Vagina (tissue), 2 donors: ENCODE measurements around the gene LELP1. TPM values are rescaled to one million over a fixed set of nuclear protein-coding genes. Genes with fewer than 3 reads are reported as not detected.
A peak's percentile ranks its signal among the peaks of the same experiment; 100 is the strongest.
"Not testable (repeated sequence)": the region's sequence is repeated elsewhere in the genome, so short reads cannot be mapped to it uniquely, and the experiment has no call there.

ENCODE experiments used
- DNase-seq, 2 donors: peaks; one replicate each; pipeline ENCODE4 v3.0.0-alpha.2; 2017; ENCODE audit errors: extremely low spot score in 2 of 2
- H3K27ac ChIP-seq: fragments of 200-600 bp; sonication (generic); one replicate; pipeline ENCODE4 v1.5.1; 2019
- H3K27me3 ChIP-seq: fragments of 200-600 bp; sonication (generic); one replicate; pipeline ENCODE4 v1.5.1; 2019
- H3K36me3 ChIP-seq, 2 donors: fragments of 200-600 bp; sonication (generic); one replicate each; pipeline ENCODE4 v1.5.1; 2017 to 2019
- H3K4me1 ChIP-seq: fragments of 200-600 bp; sonication (generic); one replicate; pipeline ENCODE4 v1.5.1; 2019
- H3K4me3 ChIP-seq, 2 donors: fragments of 200-600 bp; sonication (generic); 1 replicate in 1 of 2; 2 replicates in 1 of 2; pipeline ENCODE4 v1.5.1; 2016 to 2019
- H3K9me3 ChIP-seq: fragments of 200-600 bp; sonication (generic); one replicate; pipeline ENCODE4 v1.5.1; 2019
- POLR2A ChIP-seq, 2 donors: fragments of 450-650 bp; IDR thresholded peaks; one replicate each; pipeline ENCODE4 v1.6.1; 2017; ENCODE audit warnings: antibody characterized with exemption in 2 of 2, mild to moderate bottlenecking in 2 of 2, moderate library complexity in 2 of 2
- POLR2AphosphoS5 ChIP-seq, 2 donors: sonication (generic); formaldehyde crosslinking; IDR thresholded peaks; one replicate each; pipeline ENCODE4 v1.9.0; 2017; ENCODE audit warnings: antibody characterized with exemption in 2 of 2, mild to moderate bottlenecking in 2 of 2, low read depth in 1 of 2; ENCODE audit not compliant: insufficient read depth in 1 of 2
- intact Hi-C: fragments of 100-400 bp; cut with DNase I; formaldehyde crosslinking; loops from one replicate; pipeline ENCODE4 v1.15.1; 2023
- total RNA-seq: library from RNA; depleted of rRNA; stranded (reverse); fragments of >200 nt; gene quantifications from one replicate; pipeline ENCODE4 v1.2.3, GENCODE V29; 2016
- TF ChIP-seq, protein P1 (sequence below), 3 experiments: fragments of 450-650 bp in 2 of 3; fragments of 200-600 bp in 1 of 3; sonication (generic) in 1 of 3; IDR thresholded peaks; one replicate each; pipeline ENCODE4 v1.5.1; 2017 to 2019; ENCODE audit warnings: antibody characterized with exemption in 3 of 3, mild to moderate bottlenecking in 2 of 3, moderate library complexity in 2 of 3

Gene LELP1
- total RNA-seq, 1 donor from 2014 or later, result not detected

DNA sequence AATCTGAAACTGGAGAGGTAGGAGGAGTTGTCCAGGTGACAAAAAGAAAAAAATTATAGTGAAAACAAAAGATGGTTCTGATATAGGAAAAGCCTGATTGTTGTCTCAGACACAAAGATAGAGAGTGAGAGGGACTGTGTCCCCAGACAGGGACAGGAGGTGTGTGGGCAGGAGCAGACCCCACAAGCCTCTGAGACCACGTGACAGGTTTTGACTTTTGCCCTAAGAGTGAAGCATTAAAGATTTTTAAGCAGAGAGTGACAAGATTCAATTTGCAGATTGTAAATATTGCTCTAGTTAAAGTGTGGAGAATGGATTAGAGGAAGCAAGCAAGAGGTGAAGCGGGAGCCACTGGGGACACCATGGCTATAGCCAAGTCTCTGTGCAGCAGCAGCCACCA lies 24.6 kb downstream of the LELP1 start:
- no peaks in the 10 kb centered on the region for H3K9me3 ChIP-seq
- DNase-seq, result no peak
- no peaks in the 10 kb centered on the region for H3K36me3 ChIP-seq
- intact Hi-C loops, result no loop called here
- H3K27ac ChIP-seq, result no peak overlapping the region
- H3K27me3 ChIP-seq, result no peaks in the 10 kb centered on the region
- TF ChIP-seq POLR2AphosphoS5 (IDR thresholded peaks at IDR 0.05; ENCODE audit: insufficient read depth in 1 of 2, low read depth in 1 of 2) (no peak), POLR2A (IDR thresholded peaks at IDR 0.05) (no peak)
- TF ChIP-seq, protein P1, sequence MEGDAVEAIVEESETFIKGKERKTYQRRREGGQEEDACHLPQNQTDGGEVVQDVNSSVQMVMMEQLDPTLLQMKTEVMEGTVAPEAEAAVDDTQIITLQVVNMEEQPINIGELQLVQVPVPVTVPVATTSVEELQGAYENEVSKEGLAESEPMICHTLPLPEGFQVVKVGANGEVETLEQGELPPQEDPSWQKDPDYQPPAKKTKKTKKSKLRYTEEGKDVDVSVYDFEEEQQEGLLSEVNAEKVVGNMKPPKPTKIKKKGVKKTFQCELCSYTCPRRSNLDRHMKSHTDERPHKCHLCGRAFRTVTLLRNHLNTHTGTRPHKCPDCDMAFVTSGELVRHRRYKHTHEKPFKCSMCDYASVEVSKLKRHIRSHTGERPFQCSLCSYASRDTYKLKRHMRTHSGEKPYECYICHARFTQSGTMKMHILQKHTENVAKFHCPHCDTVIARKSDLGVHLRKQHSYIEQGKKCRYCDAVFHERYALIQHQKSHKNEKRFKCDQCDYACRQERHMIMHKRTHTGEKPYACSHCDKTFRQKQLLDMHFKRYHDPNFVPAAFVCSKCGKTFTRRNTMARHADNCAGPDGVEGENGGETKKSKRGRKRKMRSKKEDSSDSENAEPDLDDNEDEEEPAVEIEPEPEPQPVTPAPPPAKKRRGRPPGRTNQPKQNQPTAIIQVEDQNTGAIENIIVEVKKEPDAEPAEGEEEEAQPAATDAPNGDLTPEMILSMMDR (IDR thresholded peaks at IDR 0.05), result no peak
- H3K4me1 ChIP-seq, result no peaks in the 10 kb centered on the region
- H3K4me3 ChIP-seq, result no peak overlapping the region

DNA sequence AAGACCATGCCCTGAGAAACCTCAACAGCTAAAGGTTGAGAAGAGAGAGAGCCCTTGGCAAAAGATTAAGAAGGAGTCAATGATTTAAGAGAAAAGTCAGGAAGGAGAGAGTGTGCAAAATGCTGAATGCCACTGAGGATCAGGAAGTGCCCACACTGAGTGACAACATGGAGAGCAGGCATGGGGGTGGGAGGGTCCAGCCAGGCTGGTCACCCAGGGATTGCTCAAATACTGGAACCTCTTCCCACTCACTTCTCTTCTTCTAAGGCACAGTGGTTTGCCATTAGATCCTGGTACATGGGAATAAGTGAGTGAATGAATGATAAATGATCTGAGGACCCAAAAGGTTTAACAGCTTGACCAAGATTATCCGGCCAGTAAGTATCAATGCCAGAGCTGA lies 25.3 kb downstream of the LELP1 start:
- H3K27ac ChIP-seq, result no peak overlapping the region
- DNase-seq, result no peak
- no peak overlapping the region for H3K4me3 ChIP-seq
- no peaks in the 10 kb centered on the region for H3K9me3 ChIP-seq
- no peaks in the 10 kb centered on the region for H3K36me3 ChIP-seq
- H3K27me3 ChIP-seq, result no peaks in the 10 kb centered on the region
- no peak for TF ChIP-seq POLR2A (IDR thresholded peaks at IDR 0.05)
- TF ChIP-seq, protein P1 (IDR thresholded peaks at IDR 0.05), result no peak
- TF ChIP-seq POLR2AphosphoS5 (IDR thresholded peaks at IDR 0.05; ENCODE audit: insufficient read depth in 1 of 2, low read depth in 1 of 2), result no peak
- no peaks in the 10 kb centered on the region for H3K4me1 ChIP-seq
- intact Hi-C loops, result no loop called here

DNA sequence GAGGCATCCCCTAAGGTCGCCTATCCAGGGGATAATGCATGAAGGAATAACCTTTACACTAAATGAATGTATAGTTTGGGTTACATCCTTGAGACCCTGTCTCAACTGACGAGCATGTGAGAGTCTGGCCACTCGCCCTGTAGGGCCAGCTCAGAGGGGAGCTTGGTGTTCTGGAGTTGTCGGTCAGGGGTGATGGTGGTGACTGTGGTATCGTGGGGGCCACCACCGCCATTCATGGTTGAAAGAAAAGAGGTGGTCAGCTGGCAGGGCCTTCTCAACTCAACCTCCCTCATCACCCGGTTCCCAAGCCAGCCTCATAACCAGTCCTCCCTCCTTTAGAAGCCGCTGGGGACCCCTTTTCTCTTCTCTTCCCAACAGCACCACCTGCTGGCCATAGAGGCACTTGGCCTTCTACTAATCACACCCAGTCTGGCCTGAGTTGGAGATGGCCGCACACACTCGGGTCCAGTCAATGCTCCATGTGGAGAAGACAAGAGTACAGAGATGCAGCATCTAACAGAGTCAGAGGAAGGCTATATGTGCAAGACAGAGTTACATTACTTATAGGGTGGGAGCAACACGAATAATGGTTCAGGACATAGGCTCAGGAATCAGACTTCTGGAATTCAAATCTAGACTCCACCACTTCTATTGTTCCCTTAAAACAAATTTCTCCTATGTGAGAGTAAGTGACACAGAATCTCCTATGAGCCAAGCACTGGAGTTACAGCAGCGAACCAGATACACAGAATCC lies 26.0 kb downstream of the LELP1 start:
- H3K4me3 ChIP-seq, H3K27ac ChIP-seq, H3K4me1 ChIP-seq, H3K9me3 ChIP-seq, intact Hi-C loops, DNase-seq, H3K36me3 ChIP-seq, H3K27me3 ChIP-seq: not testable (repeated sequence)

DNA sequence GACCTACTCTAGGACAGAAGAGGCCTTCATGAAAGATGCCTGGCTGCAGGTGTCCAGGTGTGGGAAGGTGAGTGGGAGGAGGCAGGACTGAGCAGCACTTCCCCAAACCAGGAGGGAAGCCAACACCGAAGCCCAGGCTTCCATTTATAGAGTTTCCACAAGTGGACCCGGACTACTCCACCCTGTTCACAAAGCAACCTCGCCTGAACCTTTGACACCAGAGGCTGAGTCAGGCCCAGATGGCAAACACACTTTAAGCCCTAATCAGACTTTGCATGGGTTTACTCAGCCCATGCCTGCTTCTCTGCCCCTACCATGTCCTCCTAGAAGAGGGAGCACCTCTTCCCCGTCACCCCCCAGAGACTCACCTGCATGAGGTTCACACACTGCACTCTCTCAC lies 28.1 kb downstream of the LELP1 start:
- Histone ChIP-seq H3K4me3 (no peak overlapping the region), H3K9me3 (no peaks in the 10 kb centered on the region), H3K27ac (no peak overlapping the region), H3K36me3 (no peaks in the 10 kb centered on the region), H3K27me3 (no peaks in the 10 kb centered on the region), H3K4me1 (no peaks in the 10 kb centered on the region)
- DNase-seq, result no peak
- TF ChIP-seq POLR2AphosphoS5 (IDR thresholded peaks at IDR 0.05; ENCODE audit: insufficient read depth in 1 of 2, low read depth in 1 of 2), result no peak
- TF ChIP-seq, protein P1 (IDR thresholded peaks at IDR 0.05), result no peak
- TF ChIP-seq POLR2A (IDR thresholded peaks at IDR 0.05), result no peak
- intact Hi-C loops, result no loop called here

DNA sequence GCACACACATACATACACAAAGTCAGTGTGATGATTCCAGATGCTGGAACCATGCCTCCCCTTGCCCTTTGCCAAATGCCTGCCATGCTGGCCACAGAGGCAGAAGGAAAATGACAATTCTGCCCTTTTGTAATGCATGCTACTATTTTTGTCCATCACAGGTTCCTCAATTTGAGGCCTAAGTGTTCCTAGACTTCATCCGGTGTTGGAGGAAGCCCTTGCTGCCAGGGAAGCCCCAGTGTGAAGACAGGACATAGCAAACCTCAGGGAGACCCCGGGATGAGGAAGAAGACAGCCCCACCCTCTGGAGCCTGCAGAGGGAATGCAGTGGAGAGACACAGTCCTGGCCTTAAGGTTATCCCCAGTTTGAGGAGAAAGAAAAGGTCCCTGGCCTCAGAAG lies 28.6 kb downstream of the LELP1 start:
- H3K36me3 ChIP-seq, result no peaks in the 10 kb centered on the region
- H3K27me3 ChIP-seq, result no peaks in the 10 kb centered on the region
- no peak overlapping the region for H3K27ac ChIP-seq
- DNase-seq, result peak in 1 of 2 donors; percentile 88
- H3K4me1 ChIP-seq, result no peaks in the 10 kb centered on the region
- intact Hi-C loops, result no loop called here
- no peak for TF ChIP-seq POLR2A (IDR thresholded peaks at IDR 0.05)
- no peak for TF ChIP-seq POLR2AphosphoS5 (IDR thresholded peaks at IDR 0.05; ENCODE audit: insufficient read depth in 1 of 2, low read depth in 1 of 2)
- TF ChIP-seq, protein P1 (IDR thresholded peaks at IDR 0.05), result no peak
- no peaks in the 10 kb centered on the region for H3K9me3 ChIP-seq
- no peak overlapping the region for H3K4me3 ChIP-seq
